Renal pelvis (tissue), 12 donors: ENCODE results near the gene RASL12. TPM values are rescaled to one million over a fixed set of nuclear protein-coding genes. Genes with fewer than 3 reads are reported as not detected.
"Not testable (repeated sequence)": the region's sequence is repeated elsewhere in the genome, so short reads cannot be mapped to it uniquely, and the experiment has no call there.

ENCODE experiments used
- DNase-seq: peaks from one replicate; pipeline ENCODE4 v3.0.0-alpha.2; 2013
- long read RNA-seq, 16 experiments: transcript quantifications; one replicate each; lab custom pipeline, GENCODE V29; 2026
- polyA plus RNA-seq, 3 donors: library from polyadenylated mRNA; unstranded; fragments of 120-200 nt; gene quantifications; one replicate each; pipeline ENCODE4 v1.2.1, GENCODE V29; 2013; ENCODE audit not compliant: insufficient read length in 3 of 3

RASL12 gene, protein sequence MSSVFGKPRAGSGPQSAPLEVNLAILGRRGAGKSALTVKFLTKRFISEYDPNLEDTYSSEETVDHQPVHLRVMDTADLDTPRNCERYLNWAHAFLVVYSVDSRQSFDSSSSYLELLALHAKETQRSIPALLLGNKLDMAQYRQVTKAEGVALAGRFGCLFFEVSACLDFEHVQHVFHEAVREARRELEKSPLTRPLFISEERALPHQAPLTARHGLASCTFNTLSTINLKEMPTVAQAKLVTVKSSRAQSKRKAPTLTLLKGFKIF
- polyA plus RNA-seq: 1 to 10 TPM; 6.2 to 8.2 (median 7.2) TPM
- long read RNA-seq, donor 1, transcript RASL12-201 (5 exons, 2,640 nt): major isoform, 5 of 6 reads
- long read RNA-seq, donor 1, partial matches to known transcripts: 0 of 6 reads
- long read RNA-seq, donor 1, other reads (novel, unspliced or antisense): 0 of 6 reads
- long read RNA-seq, donor 2, transcript RASL12-201 (5 exons, 2,640 nt): major isoform, 5 of 6 reads
- long read RNA-seq, donor 2, partial matches to known transcripts: 0 of 6 reads
- long read RNA-seq, donor 2, other reads (novel, unspliced or antisense): 0 of 6 reads
- long read RNA-seq, donor 3, partial matches to known transcripts: 0 of 6 reads
- long read RNA-seq, donor 3, other reads (novel, unspliced or antisense): 0 of 6 reads
- long read RNA-seq, donor 4, partial matches to known transcripts: 0 of 5 reads
- long read RNA-seq, donor 4, other reads (novel, unspliced or antisense): 0 of 5 reads
- long read RNA-seq, donor 5, partial matches to known transcripts: 0 of 2 reads
- long read RNA-seq, donor 5, other reads (novel, unspliced or antisense): 0 of 2 reads
- long read RNA-seq, donor 6, partial matches to known transcripts: 0 of 2 reads
- long read RNA-seq, donor 6, other reads (novel, unspliced or antisense): 0 of 2 reads
- long read RNA-seq, donor 7, partial matches to known transcripts: 0 of 5 reads
- long read RNA-seq, donor 7, other reads (novel, unspliced or antisense): 0 of 5 reads
- long read RNA-seq, donor 8, partial matches to known transcripts: 0 of 1 reads
- long read RNA-seq, donor 8, other reads (novel, unspliced or antisense): 0 of 1 reads
- long read RNA-seq, donor 9, partial matches to known transcripts: 0 of 3 reads
- long read RNA-seq, donor 9, other reads (novel, unspliced or antisense): 0 of 3 reads
- long read RNA-seq, donor 10, transcript RASL12-201 (5 exons, 2,640 nt): major isoform, 5 of 6 reads
- long read RNA-seq, donor 10, partial matches to known transcripts: 0 of 6 reads
- long read RNA-seq, donor 10, other reads (novel, unspliced or antisense): 0 of 6 reads
- long read RNA-seq, donor 11: 0 reads
- long read RNA-seq, donor 12, transcript RASL12-201 (5 exons, 2,640 nt): major isoform, 7 of 8 reads
- long read RNA-seq, donor 12, partial matches to known transcripts: 0 of 8 reads
- long read RNA-seq, donor 12, other reads (novel, unspliced or antisense): 0 of 8 reads
- long read RNA-seq, donor 13, partial matches to known transcripts: 0 of 2 reads
- long read RNA-seq, donor 13, other reads (novel, unspliced or antisense): 0 of 2 reads
- long read RNA-seq, donor 14: 0 reads
- long read RNA-seq, donor 15: 0 reads
- long read RNA-seq, donor 16, partial matches to known transcripts: 0 of 2 reads
- long read RNA-seq, donor 16, other reads (novel, unspliced or antisense): 0 of 2 reads

GRCh38 chr15:65067645-65068402 lies at the start of gene RASL12:
Gene RASL12, minus strand, starts transcription at chr15:65067991. Its CDS starts 156 bp downstream, at chr15:65067835.
- no peak for DNase-seq

DNA sequence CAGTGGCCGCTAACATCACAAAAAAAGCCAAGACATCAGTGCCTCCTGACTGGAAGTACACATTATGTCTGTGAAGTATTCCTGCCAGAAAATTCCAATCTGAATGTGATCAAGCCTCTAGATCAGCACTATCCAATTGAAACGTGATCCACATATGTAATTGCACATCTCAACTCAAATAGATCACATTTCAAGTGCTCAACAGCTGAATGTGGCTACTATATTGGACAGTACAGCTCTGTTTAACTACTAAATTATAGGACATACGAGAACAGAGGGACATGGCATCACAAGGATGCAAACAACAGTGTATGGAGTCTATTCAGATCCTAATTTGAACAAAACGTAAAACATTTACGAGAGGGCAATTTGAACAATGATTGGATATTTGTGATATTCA lies 47.8 kb upstream of the RASL12 start:
- DNase-seq: no peak

- no peak for DNase-seq
Measured at GRCh38 chr15:65115086-65115485, 47.3 kb upstream of the RASL12 start, which contains the start of gene UBAP1L. Gene UBAP1L, minus strand, starts transcription at chr15:65115200. Its CDS starts 8,985 bp downstream, at chr15:65106215.

DNA sequence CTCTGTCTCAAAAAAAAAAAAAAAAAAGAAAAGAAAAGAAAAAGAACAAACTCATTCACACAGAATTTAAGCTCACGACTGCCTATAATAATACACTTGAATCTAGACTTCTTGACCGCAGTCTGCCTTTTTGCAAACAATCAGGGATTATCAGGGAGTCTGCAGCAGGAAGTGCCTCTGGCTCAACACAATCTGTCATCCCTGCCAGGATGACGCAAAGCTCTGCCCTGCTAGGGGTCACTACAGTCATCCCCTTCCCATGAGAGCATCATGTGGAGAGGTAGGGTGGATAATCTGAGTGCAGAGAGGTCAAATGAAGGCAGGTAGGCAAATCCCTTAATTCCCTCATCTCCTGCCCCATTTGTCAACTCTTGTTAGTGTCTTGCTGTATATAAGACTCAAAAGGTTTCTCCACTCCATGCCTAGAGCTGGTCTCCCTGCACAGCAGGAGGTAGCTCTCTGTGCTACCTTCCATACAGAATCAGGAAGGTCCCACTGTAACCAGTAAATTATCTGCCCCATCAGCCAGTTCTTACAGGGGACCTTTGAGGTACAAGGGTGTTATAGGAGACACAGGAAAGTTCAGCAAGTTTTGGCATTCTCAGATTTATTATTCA lies 43.0 kb upstream of the RASL12 start:
- DNase-seq: no peak

GRCh38 chr15:65106011-65106590 lies 38.3 kb upstream of the RASL12 start:
- DNase-seq: no peak

DNA sequence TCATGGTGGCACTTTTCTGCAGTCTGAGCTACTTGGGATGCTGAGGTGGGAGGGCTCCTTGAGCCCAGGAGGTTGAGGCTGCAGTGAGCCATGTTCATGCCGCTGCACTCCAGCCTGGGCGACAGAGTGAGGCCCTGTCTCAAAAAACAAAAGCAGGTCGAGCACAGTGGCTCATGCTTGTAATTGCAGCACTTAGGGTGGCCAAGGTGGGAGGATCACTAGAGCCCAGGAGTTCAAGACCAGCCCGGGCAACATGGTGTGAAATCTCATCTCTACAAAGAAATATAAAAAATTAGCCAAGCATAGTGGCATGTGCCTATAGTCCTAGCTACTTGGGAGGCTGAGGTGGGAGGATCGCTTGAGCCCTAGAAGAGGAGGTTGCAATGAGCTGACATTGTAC lies 37.2 kb upstream of the RASL12 start:
- no peak for DNase-seq

DNA sequence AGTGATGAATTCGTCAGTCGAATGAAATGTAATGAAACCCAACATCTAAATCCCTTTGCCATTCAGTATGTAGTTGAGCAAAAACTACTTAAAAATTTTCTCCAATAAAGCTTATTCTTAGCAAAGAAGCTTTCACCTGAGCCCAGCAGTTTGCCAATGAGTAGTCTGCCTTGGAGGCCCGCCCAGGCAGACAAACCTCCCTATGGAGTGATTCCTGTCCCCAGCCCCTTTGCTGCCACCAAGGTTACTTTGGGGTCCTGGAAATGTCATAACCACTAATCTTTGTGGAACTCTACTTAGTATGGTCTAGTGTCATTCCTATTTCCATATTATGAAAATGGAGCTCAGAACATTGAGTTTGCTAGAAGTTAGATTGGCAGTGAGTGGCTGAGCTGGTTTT lies 35.1 kb upstream of the RASL12 start:
- DNase-seq: no peak

- no peak for DNase-seq
Measured at GRCh38 chr15:65101891-65102708, 34.3 kb upstream of the RASL12 start.

- DNase-seq: peak; percentile 86
Measured at GRCh38 chr15:65101411-65101890, 33.7 kb upstream of the RASL12 start.

- no peak for DNase-seq
Measured at GRCh38 chr15:65100442-65100841, 32.7 kb upstream of the RASL12 start.

DNA sequence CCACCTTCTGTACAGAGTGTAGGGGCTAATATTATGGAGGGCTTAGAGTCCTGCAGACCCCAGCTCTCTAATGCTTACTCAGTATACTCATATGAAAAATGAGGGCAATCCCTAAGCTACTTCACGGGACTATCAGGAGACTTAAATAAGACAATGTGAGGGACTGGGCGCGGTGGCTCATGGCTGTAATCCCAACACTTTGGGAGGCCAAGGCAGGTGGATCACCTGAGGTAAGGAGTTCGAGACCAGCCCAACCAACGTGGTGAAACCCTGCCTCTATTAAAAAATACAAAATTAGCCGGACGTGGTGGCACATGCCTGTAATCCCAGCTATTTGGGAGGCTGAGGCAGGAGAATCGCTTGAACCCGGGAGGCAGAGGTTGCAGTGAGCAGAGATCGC lies 32.0 kb upstream of the RASL12 start:
- not testable (repeated sequence) for DNase-seq

- no peak for DNase-seq
Measured at GRCh38 chr15:65099336-65099735, 31.5 kb upstream of the RASL12 start.

DNA sequence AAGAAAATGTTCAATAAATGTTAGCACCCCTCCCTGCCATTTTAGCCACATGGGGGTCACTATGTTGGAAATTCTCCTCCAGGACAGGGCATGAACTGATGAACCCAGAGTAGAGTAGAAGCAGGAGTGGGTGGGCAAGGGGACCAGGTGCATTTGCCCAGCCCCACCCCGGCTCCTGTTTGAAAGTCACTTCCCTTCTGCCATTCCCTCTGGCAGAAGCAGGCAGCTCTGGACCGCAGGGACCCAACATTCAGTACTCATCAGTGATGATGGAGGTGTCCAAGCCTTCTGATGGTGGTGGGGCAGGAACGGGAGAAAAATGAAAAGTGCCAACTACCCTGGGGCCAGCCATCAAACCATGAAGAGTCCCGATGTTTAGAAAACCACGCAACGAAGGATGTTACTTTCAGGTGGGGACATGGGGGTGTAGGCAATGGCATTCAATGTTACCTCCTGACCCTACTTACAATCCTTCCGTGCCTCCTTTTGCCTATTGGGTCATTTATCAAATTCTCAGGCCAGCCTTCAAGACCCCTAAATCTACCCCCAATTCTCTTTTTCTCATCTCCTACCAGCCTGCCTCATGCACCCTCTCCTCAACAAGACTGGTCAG lies 30.0 kb upstream of the RASL12 start:
- no peak for DNase-seq

GRCh38 chr15:65096481-65097385 lies 28.9 kb upstream of the RASL12 start:
- no peak for DNase-seq

GRCh38 chr15:65095747-65096104 lies 27.9 kb upstream of the RASL12 start:
- DNase-seq: no peak

- DNase-seq: no peak
Measured at GRCh38 chr15:65095011-65095746, 27.4 kb upstream of the RASL12 start.
